Neural crest cell (in vitro differentiated cells): ENCODE measurements around the gene WNT1. TPM values are rescaled to one million over a fixed set of nuclear protein-coding genes. Genes with fewer than 3 reads are reported as not detected.

ENCODE experiments used
- DNase-seq: peaks from one replicate; pipeline ENCODE4 v3.0.0; 2021; ENCODE audit warnings: low read depth, mixed read lengths, low spot score
- H3K27ac Mint-ChIP-seq: one replicate; pipeline ENCODE4 v1.8.0; 2021; ENCODE audit warnings: mild to moderate bottlenecking, mixed read lengths; ENCODE audit not compliant: unreplicated experiment
- H3K27me3 Mint-ChIP-seq: 2 replicates; pipeline ENCODE4 v1.8.0; 2021; ENCODE audit warnings: low read depth, mild to moderate bottlenecking, mixed read lengths
- H3K36me3 Mint-ChIP-seq: 2 replicates; pipeline ENCODE4 v1.8.0; 2021; ENCODE audit warnings: low read depth, mild to moderate bottlenecking, mixed read lengths
- H3K4me1 Mint-ChIP-seq: 2 replicates; pipeline ENCODE4 v1.8.0; 2021; ENCODE audit warnings: mixed read lengths
- H3K4me3 Mint-ChIP-seq: one replicate; pipeline ENCODE4 v1.8.0; 2021; ENCODE audit warnings: mild to moderate bottlenecking, mixed read lengths
- H3K9me3 Mint-ChIP-seq: 2 replicates; pipeline ENCODE4 v1.8.0; 2021; ENCODE audit warnings: mixed read lengths
- total RNA-seq: library from RNA; stranded (reverse); gene quantifications from 2 replicates; pipeline ENCODE4 v1.2.1, GENCODE V29; 2021
- TF ChIP-seq, protein P1 (sequence below): fragments of 200-600 bp; sonication (generic); conservative IDR thresholded peaks from 2 replicates; pipeline ENCODE4 v1.5.0; 2021; ENCODE audit warnings: antibody characterized with exemption, mild to moderate bottlenecking

Gene WNT1
- total RNA-seq, 1 donor from 2014 or later = 2.1 TPM

DNA sequence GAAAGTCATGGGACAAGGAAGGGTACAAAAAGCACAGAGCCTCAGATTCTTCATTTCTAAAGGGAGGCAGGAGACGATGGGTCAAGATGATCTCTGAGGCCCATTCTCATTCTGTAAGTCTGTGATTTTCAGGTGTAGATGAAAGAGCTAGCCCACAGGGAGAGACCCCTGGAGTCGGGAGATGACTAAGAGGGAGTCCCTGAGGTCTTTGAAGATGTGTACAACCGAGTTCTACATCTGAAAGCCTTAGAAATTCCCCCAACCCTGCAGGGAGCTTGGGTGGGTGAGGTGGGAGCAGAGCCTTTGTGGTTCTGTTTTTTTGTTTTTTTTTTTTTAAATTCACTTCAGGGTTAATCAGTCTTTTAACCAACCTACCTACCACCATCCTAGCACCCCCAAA is 9.7 kb upstream of the WNT1 start:
- Mint-ChIP-seq H3K4me1 (peaks cover 15% of the 10 kb centered on the region), H3K27me3 (peaks cover 87% of the 10 kb centered on the region), H3K4me3 (no peak overlapping the region), H3K27ac (no peak overlapping the region), H3K36me3 (no peaks in the 10 kb centered on the region), H3K9me3 (no peaks in the 10 kb centered on the region)
- no peak for DNase-seq
- TF ChIP-seq, protein P1, sequence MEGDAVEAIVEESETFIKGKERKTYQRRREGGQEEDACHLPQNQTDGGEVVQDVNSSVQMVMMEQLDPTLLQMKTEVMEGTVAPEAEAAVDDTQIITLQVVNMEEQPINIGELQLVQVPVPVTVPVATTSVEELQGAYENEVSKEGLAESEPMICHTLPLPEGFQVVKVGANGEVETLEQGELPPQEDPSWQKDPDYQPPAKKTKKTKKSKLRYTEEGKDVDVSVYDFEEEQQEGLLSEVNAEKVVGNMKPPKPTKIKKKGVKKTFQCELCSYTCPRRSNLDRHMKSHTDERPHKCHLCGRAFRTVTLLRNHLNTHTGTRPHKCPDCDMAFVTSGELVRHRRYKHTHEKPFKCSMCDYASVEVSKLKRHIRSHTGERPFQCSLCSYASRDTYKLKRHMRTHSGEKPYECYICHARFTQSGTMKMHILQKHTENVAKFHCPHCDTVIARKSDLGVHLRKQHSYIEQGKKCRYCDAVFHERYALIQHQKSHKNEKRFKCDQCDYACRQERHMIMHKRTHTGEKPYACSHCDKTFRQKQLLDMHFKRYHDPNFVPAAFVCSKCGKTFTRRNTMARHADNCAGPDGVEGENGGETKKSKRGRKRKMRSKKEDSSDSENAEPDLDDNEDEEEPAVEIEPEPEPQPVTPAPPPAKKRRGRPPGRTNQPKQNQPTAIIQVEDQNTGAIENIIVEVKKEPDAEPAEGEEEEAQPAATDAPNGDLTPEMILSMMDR = no peak

DNA sequence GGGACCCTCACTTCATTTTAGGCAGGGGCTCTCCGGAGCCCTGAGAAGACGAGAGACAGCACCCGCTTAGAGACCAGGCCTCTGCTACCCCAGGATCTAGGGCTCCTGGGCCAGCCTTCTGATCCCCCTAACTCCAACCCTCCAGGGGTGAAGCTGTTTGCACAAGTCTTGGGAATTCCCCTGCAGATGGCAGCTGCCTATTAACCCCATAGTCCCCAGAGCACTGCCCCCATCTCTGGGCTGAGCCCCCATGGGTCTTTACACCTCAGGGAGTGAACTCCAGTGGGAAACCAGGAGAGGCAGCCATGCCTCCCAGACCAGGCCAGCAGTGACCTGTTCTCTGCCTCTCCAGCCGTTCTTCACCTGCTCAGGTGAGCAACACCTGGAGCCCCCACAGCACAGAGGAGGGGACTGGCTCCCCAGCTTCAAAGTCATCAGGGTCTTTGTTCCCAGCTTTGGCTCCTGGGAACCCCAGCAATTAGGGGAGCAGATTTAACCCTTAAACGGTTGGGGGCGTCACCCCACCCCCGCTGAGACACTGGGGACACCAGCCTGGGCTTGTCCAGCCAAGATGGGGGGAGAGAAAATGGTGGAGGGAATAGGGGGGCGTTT is 8.9 kb upstream of the WNT1 start:
- DNase-seq = no peak
- TF ChIP-seq, protein P1 = no peak
- Mint-ChIP-seq H3K4me1 (peaks cover 15% of the 10 kb centered on the region), H3K27me3 (peaks cover 95% of the 10 kb centered on the region), H3K27ac (no peak overlapping the region), H3K4me3 (no peak overlapping the region), H3K36me3 (no peaks in the 10 kb centered on the region), H3K9me3 (no peaks in the 10 kb centered on the region)

DNA sequence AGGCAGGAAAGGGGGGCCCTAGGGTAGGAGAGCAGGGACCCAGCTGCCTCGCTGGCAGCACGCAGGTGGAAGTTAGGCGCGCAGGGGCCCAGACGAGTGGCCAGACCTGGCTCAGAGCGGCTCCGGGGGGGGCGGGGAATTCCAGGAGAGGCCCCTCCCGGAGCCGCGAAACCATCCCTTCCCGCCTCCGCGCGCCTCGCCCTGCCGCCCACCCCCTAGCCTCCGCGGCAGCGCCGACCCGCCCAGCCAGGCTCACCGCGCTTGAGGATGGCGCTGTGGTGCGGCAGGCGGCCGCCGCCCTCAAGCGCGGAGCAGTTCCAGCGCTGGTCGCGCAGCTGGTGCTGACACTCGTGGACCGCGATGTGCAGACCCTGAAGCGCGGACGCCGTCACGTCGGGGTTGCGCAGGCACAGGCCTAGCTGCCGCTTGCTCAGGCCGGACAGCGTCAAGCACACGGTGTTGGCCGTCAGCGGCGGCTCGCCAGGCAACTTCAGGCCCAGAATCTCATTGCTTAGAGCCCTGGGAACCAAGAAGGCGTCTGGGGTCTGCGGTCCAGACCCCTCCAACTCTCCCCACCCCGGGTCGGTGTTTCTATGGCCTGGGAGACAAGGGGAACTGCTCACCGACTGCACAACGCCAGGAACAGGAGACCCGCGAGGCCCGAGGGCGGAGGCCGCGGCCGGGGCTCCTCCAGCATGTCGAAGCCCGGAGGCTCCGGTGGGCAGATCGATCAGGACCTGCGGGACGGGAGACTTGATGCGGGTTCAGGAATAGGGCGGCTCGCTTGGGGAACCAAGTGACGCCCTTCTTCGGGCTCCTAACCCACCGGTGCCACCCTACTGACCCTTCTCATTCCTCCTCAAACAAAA is 8.1 kb upstream of the WNT1 start:
- TF ChIP-seq, protein P1 = no peak
- H3K27me3 Mint-ChIP-seq = peaks cover 97% of the 10 kb centered on the region
- peaks cover 15% of the 10 kb centered on the region for H3K4me1 Mint-ChIP-seq
- no peaks in the 10 kb centered on the region for H3K9me3 Mint-ChIP-seq
- DNase-seq = no peak
- H3K4me3 Mint-ChIP-seq = no peak overlapping the region
- H3K27ac Mint-ChIP-seq = no peak overlapping the region
- no peaks in the 10 kb centered on the region for H3K36me3 Mint-ChIP-seq

DNA sequence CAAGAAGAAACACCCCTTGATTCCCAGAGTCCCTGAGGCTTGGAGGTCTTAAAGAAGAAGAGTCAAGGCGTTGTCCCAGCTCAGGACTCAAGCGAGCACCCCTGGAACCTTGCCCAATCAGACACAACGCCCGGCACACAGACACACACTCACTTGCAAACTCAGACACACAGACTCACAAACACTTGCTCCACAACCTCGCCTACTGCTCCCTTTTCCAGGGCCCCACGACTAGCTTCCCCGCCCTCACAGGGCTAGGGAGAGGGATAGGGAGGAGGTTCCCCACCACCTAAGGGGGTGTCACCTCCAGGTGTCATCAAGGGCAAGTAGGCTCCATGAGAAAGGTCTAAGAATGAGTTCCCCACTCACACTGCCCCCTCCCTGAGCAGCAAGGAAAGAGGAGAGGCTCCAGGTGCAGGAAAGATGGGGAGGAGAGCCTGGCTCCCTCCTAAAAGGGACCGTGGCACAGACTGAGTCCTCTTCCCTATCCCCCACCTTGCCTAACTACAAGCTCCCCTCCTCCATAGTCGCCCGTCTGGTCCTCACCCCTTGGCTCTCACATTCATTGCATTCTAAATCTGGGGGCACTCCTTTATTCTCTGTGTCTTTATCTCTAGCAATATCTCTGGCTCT is 7.3 kb upstream of the WNT1 start:
- TF ChIP-seq, protein P1 = no peak
- peaks cover 97% of the 10 kb centered on the region for H3K27me3 Mint-ChIP-seq
- no peak overlapping the region for H3K4me3 Mint-ChIP-seq
- H3K9me3 Mint-ChIP-seq = no peaks in the 10 kb centered on the region
- H3K4me1 Mint-ChIP-seq = peaks cover 15% of the 10 kb centered on the region
- DNase-seq = no peak
- H3K27ac Mint-ChIP-seq = no peak overlapping the region
- H3K36me3 Mint-ChIP-seq = no peaks in the 10 kb centered on the region

DNA sequence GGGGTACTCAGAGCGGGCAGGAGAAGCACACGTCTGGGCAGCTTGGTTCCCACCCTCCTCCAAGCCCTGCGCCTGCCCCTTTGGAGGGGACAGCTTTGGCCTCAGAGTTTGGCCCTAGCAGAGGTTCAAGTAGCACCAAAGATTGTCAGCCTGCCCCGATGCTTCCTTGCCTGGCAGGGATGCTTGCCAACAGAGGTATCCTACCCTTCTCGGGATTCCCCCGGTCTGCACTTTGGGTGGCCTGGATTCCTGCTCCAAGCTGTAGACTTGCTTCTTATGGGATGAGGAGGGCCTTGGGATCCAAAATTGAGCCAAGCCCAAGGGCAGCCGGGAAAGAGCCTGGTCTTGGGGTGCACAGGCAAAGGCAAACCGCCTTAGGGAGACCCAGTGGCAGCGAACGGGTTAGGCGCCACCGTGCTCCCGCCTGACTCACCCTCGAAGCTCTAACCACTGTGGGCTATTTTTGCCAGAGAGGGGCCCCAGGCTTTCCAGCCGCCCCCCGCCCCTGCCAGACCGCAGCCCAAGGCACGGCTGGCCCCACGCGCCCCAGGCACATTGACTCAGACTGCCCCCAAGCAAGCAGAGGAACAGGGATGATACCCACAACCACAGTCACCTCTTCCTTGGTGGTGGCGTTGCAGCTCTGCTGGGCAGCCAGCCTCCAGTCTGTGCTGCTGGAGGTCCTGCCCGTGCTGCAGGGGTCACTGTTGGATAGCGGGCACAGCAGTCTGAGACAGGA is 5.7 kb upstream of the WNT1 start:
- Mint-ChIP-seq H3K36me3 (no peaks in the 10 kb centered on the region), H3K27ac (no peak overlapping the region), H3K9me3 (no peaks in the 10 kb centered on the region), H3K4me1 (peaks cover 18% of the 10 kb centered on the region), H3K27me3 (peaks cover 99% of the 10 kb centered on the region), H3K4me3 (no peak overlapping the region)
- TF ChIP-seq, protein P1 = no peak
- DNase-seq = no peak
